WTC11 (cell line): ENCODE data around the gene TIMD4.

Experiments used
- ATF1 ChIP-seq: sonication (generic); formaldehyde crosslinking; IDR thresholded peaks from 2 replicates; pipeline ENCODE4 v1.8.1; 2023; ENCODE audit warnings: mild to moderate bottlenecking, moderate library complexity, missing genetic modification reagents
- CREM ChIP-seq: sonication (generic); formaldehyde crosslinking; IDR thresholded peaks from 2 replicates; pipeline ENCODE4 v1.8.1; 2022; ENCODE audit warnings: mild to moderate bottlenecking, missing genetic modification reagents, moderate library complexity
- CTCF ChIP-seq: fragments of 200-600 bp; IDR thresholded peaks from 2 replicates; pipeline ENCODE4 v1.8.0; 2022; ENCODE audit warnings: antibody characterized with exemption
- E2F4 ChIP-seq: sonication (generic); formaldehyde crosslinking; IDR thresholded peaks from 2 replicates; pipeline ENCODE4 v1.8.1; 2022; ENCODE audit warnings: low read depth, mild to moderate bottlenecking, moderate library complexity, missing genetic modification reagents, borderline replicate concordance
- ELF4 ChIP-seq: sonication (generic); formaldehyde crosslinking; IDR thresholded peaks from 2 replicates; pipeline ENCODE4 v1.8.1; 2022; ENCODE audit warnings: low read depth, mild to moderate bottlenecking, moderate library complexity, missing genetic modification reagents
- FOXJ3 ChIP-seq: sonication (generic); formaldehyde crosslinking; IDR thresholded peaks from 2 replicates; pipeline ENCODE4 v1.9.0; 2021; ENCODE audit warnings: missing genetic modification reagents, mild to moderate bottlenecking, borderline replicate concordance
- FOXP1 ChIP-seq: sonication (generic); formaldehyde crosslinking; IDR thresholded peaks from 2 replicates; pipeline ENCODE4 v1.8.0; 2022; ENCODE audit warnings: missing genetic modification reagents, mild to moderate bottlenecking, moderate library complexity, borderline replicate concordance
- STAT6 ChIP-seq: sonication (generic); formaldehyde crosslinking; conservative IDR thresholded peaks from 2 replicates; pipeline ENCODE4 v1.8.1; 2023; ENCODE audit warnings: mild to moderate bottlenecking, low read depth, missing genetic modification reagents, moderate library complexity
- ZNF512 ChIP-seq: sonication (generic); formaldehyde crosslinking; IDR thresholded peaks from 2 replicates; pipeline ENCODE4 v1.8.1; 2022; ENCODE audit warnings: missing genetic modification reagents, borderline replicate concordance

DNA sequence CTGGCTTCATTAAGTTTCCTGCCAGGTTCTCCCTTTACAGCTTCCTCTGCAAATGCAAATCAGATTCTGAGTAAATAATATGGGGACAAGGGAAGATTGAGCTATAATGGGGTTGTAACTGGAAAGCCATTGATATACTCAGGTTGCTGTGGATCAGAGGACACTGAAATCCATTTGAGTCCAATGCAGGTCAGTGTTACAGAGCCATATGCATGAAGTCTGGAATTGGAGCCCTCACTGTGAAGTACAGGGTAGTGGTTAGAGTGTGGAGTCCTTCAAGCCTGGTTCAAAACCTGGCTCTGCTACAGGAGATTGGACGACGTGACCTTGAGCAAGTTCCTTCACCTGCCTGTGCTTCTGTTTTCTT lies 48.7 kb downstream of the TIMD4 start:
- TF ChIP-seq CTCF, result no peak
- no peak for TF ChIP-seq FOXP1 (CRISPR knock-in tag)
- TF ChIP-seq ZNF512 (CRISPR knock-in tag), result no peak
- TF ChIP-seq FOXJ3 (CRISPR knock-in tag), result no peak
- 0 out of 2 replicates have a peak, but pooled peaks have one; percentile 49 for TF ChIP-seq CREM
- TF ChIP-seq E2F4, result no peak
- TF ChIP-seq ELF4 (CRISPR knock-in tag), result no peak
- TF ChIP-seq ATF1 (CRISPR knock-in tag), result no peak
- no peak for TF ChIP-seq STAT6 (CRISPR knock-in tag)
